HK-2 (cell line): Measurements from ENCODE around the gene STARD5.
"Not testable (repeated sequence)": the region's sequence is repeated elsewhere in the genome, so short reads cannot be mapped to it uniquely, and the experiment has no call there.

Experiments used
- DNase-seq: peaks from one replicate; pipeline ENCODE4 v3.0.0-alpha.2; 2018; ENCODE audit not compliant: unreplicated experiment

STARD5 gene

GRCh38 chr15:81337241-81337640, 13.3 kb upstream of the STARD5 start:
- DNase-seq = no peak

- no peak for DNase-seq
Measured at GRCh38 chr15:81336568-81336967, 12.6 kb upstream of the STARD5 start.

GRCh38 chr15:81335631-81336030, 11.7 kb upstream of the STARD5 start:
- DNase-seq = no peak

GRCh38 chr15:81334768-81335435, 11.0 kb upstream of the STARD5 start:
- DNase-seq = no peak

GRCh38 chr15:81333363-81333762, 9.4 kb upstream of the STARD5 start:
- no peak for DNase-seq

GRCh38 chr15:81332326-81332725, 8.4 kb upstream of the STARD5 start:
- no peak for DNase-seq

- no peak for DNase-seq
Measured at GRCh38 chr15:81331600-81331999, 7.7 kb upstream of the STARD5 start.

GRCh38 chr15:81331141-81331540, 7.2 kb upstream of the STARD5 start:
- DNase-seq = not testable (repeated sequence)

- DNase-seq = no peak
Measured at GRCh38 chr15:81330366-81331090, 6.6 kb upstream of the STARD5 start.

- DNase-seq = no peak
Measured at GRCh38 chr15:81329446-81329845, 5.5 kb upstream of the STARD5 start.

GRCh38 chr15:81327516-81327915, 3.6 kb upstream of the STARD5 start:
- DNase-seq = no peak

- no peak for DNase-seq
Measured at GRCh38 chr15:81326466-81327212, 2.7 kb upstream of the STARD5 start.

GRCh38 chr15:81323559-81323943, 390 bp downstream of the STARD5 start:
- no peak for DNase-seq

GRCh38 chr15:81322676-81323253, 1.2 kb downstream of the STARD5 start:
- DNase-seq = no peak

- DNase-seq = no peak
Measured at GRCh38 chr15:81321667-81322066, 2.3 kb downstream of the STARD5 start.

GRCh38 chr15:81317642-81318017, 6.3 kb downstream of the STARD5 start:
- DNase-seq = no peak

GRCh38 chr15:81316267-81316666, 7.7 kb downstream of the STARD5 start:
- no peak for DNase-seq

GRCh38 chr15:81315452-81316175, 8.3 kb downstream of the STARD5 start:
- DNase-seq = no peak

- no peak for DNase-seq
Measured at GRCh38 chr15:81314378-81314777, 9.6 kb downstream of the STARD5 start.

GRCh38 chr15:81313686-81314085, 10.3 kb downstream of the STARD5 start:
- no peak for DNase-seq

- peak; percentile 70 for DNase-seq
Measured at GRCh38 chr15:81312790-81313543, 11.0 kb downstream of the STARD5 start.
